SK-N-SH (cell line): ENCODE measurements around the gene HASPIN. TPM values are rescaled to one million over a fixed set of nuclear protein-coding genes. Genes with fewer than 3 reads are reported as not detected.

Experiments used
- CTCF ChIA-PET: fragments of 300-600, 350-600 bp; formaldehyde crosslinking; extraction: SDS; loops from one replicate; lab custom pipeline; 2021; lab: Yijun Ruan, JAX
- POLR2A ChIA-PET: fragments of 350-600 bp; sonication (Branson Sonifier 250); formaldehyde crosslinking; extraction: SDS; loops from one replicate; lab custom pipeline; 2020; ENCODE audit warnings: antibody characterized with exemption, inconsistent platforms; lab: Yijun Ruan, JAX
- DNase-seq: peaks from one replicate; pipeline ENCODE4 v3.0.0; 2012
- H2AFZ ChIP-seq: fragments of 200-600 bp; sonication (generic); 2 replicates; pipeline ENCODE4 v1.8.1; 2016; ENCODE audit warnings: antibody characterized with exemption, mild to moderate bottlenecking, low read depth
- H3F3A ChIP-seq: fragments of 200-600 bp; sonication (generic); replicated peaks from 2 replicates; pipeline ENCODE3; 2016; ENCODE audit warnings: antibody characterized with exemption, mild to moderate bottlenecking; ENCODE audit not compliant: insufficient read depth
- H3K27ac ChIP-seq, 2 experiments: fragments of 200-500 bp in 1 of 2; fragments of 200-600 bp in 1 of 2; sonication (Bioruptor generic) in 1 of 2; sonication (generic), shearing (Covaris generic) in 1 of 2; 2 replicates each; pipeline versions ENCODE4 v1.5.1 to v1.6.1; 2014 to 2016; ENCODE audit warnings: low read depth in 2 of 2, inconsistent platforms in 1 of 2, low read length in 1 of 2, mild to moderate bottlenecking in 1 of 2, mixed read lengths in 1 of 2
- H3K27me3 ChIP-seq: fragments of 200-600 bp; sonication (generic), shearing (Covaris generic); 2 replicates; pipeline ENCODE4 v1.6.1; 2016; ENCODE audit warnings: mixed run types; ENCODE audit not compliant: insufficient read depth
- H3K36me3 ChIP-seq, 2 experiments: fragments of 200-500 bp in 1 of 2; fragments of 200-600 bp in 1 of 2; sonication (Bioruptor generic) in 1 of 2; sonication (generic) in 1 of 2; replicated peaks in 1 of 2; 2 replicates each; pipeline versions ENCODE3 to v1.5.1; 2014 to 2016; ENCODE audit warnings: low read length in 1 of 2, mild to moderate bottlenecking in 1 of 2; ENCODE audit not compliant: insufficient read depth in 2 of 2, control insufficient read depth in 1 of 2
- H3K4me1 ChIP-seq, 2 experiments: fragments of 200-500 bp in 1 of 2; fragments of 200-600 bp in 1 of 2; sonication (Bioruptor generic) in 1 of 2; sonication (generic), shearing (Covaris generic) in 1 of 2; 2 replicates each; pipeline versions ENCODE4 v1.5.1 to v1.6.1; 2014 to 2016; ENCODE audit warnings: low read depth in 1 of 2, low read length in 1 of 2, mixed run types in 1 of 2; ENCODE audit not compliant: insufficient read depth in 2 of 2, control insufficient read depth in 1 of 2
- H3K4me2 ChIP-seq: fragments of 200-600 bp; sonication (generic), shearing (Covaris generic); 2 replicates; pipeline ENCODE4 v1.6.1; 2017; ENCODE audit warnings: mixed run types
- H3K4me3 ChIP-seq, 2 experiments: fragments of 200-500 bp in 1 of 2; fragments of 200-600 bp in 1 of 2; sonication (Bioruptor generic) in 1 of 2; sonication (generic), shearing (Covaris generic) in 1 of 2; 2 replicates each; pipeline versions ENCODE4 v1.5.1 to v1.8.1; 2014 to 2016; ENCODE audit warnings: low read depth in 2 of 2, inconsistent platforms in 1 of 2, low read length in 1 of 2, mild to moderate bottlenecking in 1 of 2, mixed read lengths in 1 of 2, moderate library complexity in 1 of 2
- H3K79me2 ChIP-seq: fragments of 200-600 bp; sonication (generic); 2 replicates; pipeline ENCODE4 v1.8.1; 2017; ENCODE audit warnings: mild to moderate bottlenecking; ENCODE audit not compliant: insufficient read depth
- H3K9ac ChIP-seq: fragments of 200-600 bp; sonication (generic); 2 replicates; pipeline ENCODE4 v1.6.1; 2017; ENCODE audit warnings: mixed run types
- H3K9me2 ChIP-seq: fragments of 200-600 bp; sonication (generic); 2 replicates; pipeline ENCODE4 v1.6.1; 2017; ENCODE audit warnings: mixed run types
- H3K9me3 ChIP-seq: fragments of 200-600 bp; sonication (generic); 2 replicates; pipeline ENCODE4 v1.6.1; 2017; ENCODE audit warnings: mixed run types, mild to moderate bottlenecking, moderate library complexity
- H4K20me1 ChIP-seq: fragments of 200-600 bp; sonication (generic); 2 replicates; pipeline ENCODE4 v1.6.1; 2017; ENCODE audit warnings: mild to moderate bottlenecking, mixed run types; ENCODE audit not compliant: insufficient read depth
- CHD2 ChIP-seq: fragments of 150-350 bp; IDR thresholded peaks from 2 replicates; pipeline ENCODE4 v1.6.1; 2018; ENCODE audit warnings: low read length; ENCODE audit not compliant: partially characterized antibody
- EZH2phosphoT487 ChIP-seq: fragments of 200-600 bp; sonication (generic); IDR thresholded peaks from 2 replicates; pipeline ENCODE4 v1.6.1; 2017; ENCODE audit warnings: low read depth, mixed run types, mild to moderate bottlenecking, antibody characterized with exemption, moderate library complexity, borderline replicate concordance
- FOXJ3 ChIP-seq: sonication (generic); formaldehyde crosslinking; IDR thresholded peaks from 2 replicates; pipeline ENCODE4 v1.5.1; 2020; ENCODE audit warnings: mild to moderate bottlenecking, missing genetic modification reagents
- MEF2A ChIP-seq: IDR thresholded peaks from 2 replicates; pipeline ENCODE4 v1.4.0; 2012; ENCODE audit warnings: low read depth, borderline replicate concordance
- NFIC ChIP-seq: IDR thresholded peaks from 2 replicates; pipeline ENCODE4 v1.4.0; 2012; ENCODE audit warnings: borderline replicate concordance
- PBX3 ChIP-seq: IDR thresholded peaks from 2 replicates; pipeline ENCODE4; 2012
- REST ChIP-seq: IDR thresholded peaks from 2 replicates; pipeline ENCODE4 v1.6.1; 2012; ENCODE audit warnings: mild to moderate bottlenecking, low read depth, low read length, moderate library complexity
- RFX5 ChIP-seq: IDR thresholded peaks from 2 replicates; pipeline ENCODE4 v1.6.1; 2012; ENCODE audit warnings: mild to moderate bottlenecking, improper control_type of control experiment, low read length
- SMC3 ChIP-seq: IDR thresholded peaks from 2 replicates; pipeline ENCODE4 v1.6.1; 2012; ENCODE audit warnings: low read depth, low read length, improper control_type of control experiment
- TEAD4 ChIP-seq: IDR thresholded peaks from 2 replicates; pipeline ENCODE4 v1.4.0; 2012; ENCODE audit warnings: mild to moderate bottlenecking, borderline replicate concordance; ENCODE audit not compliant: insufficient read depth
- WGBS: methylation state at CpG from one replicate; pipeline ENCODE4 v1.1.6; 2017; ENCODE audit warnings: low lambda C conversion rate; 5-methylcytosine and 5-hydroxymethylcytosine counted together
- polyA plus RNA-seq, 3 experiments: library from polyadenylated mRNA; depleted of rRNA; stranded (reverse); fragments of >200 nt; gene quantifications; 2 replicates each; pipeline ENCODE4 v1.2.3, GENCODE V29; 2012
- TF ChIP-seq, protein P1 (sequence below): fragments of 150-350 bp; IDR thresholded peaks from 2 replicates; pipeline ENCODE4 v1.6.1; 2016; ENCODE audit warnings: mild to moderate bottlenecking, low read depth, low read length
- TF ChIP-seq, protein P2 (sequence below): IDR thresholded peaks from 2 replicates; pipeline ENCODE4 v1.4.0; 2012; ENCODE audit warnings: low read depth, borderline replicate concordance
- TF ChIP-seq, protein P3 (sequence below): fragments of 150-350 bp; IDR thresholded peaks from 2 replicates; pipeline ENCODE4 v1.6.1; 2017; ENCODE audit warnings: antibody characterized with exemption, low read length, low read depth, borderline replicate concordance

The HASPIN gene
- polyA plus RNA-seq, 1 of the 3 experiments (the other 2 are of a cell fraction), result 1.4 TPM

- H3K9me3 ChIP-seq, result no peaks in the 10 kb centered on the region
- H2AFZ ChIP-seq, result no peak overlapping the region
- H3K27me3 ChIP-seq, result no peaks in the 10 kb centered on the region
- 83% methylated on average over 13 of the region's 13 CpGs for WGBS
- no peak overlapping the region for H3K4me3 ChIP-seq
- DNase-seq, result no peak
- H3K27ac ChIP-seq, result no peak overlapping the region
- CTCF ChIA-PET, result no interaction called here
- H3K9ac ChIP-seq, result no peak overlapping the region
- H3K36me3 ChIP-seq, result peaks cover 25 to 29% of the 10 kb centered on the region in 2 experiments
- H3F3A ChIP-seq, result peaks cover 5% of the 10 kb centered on the region
- POLR2A ChIA-PET, result no interaction called here
- H3K79me2 ChIP-seq, result no peaks in the 10 kb centered on the region
- no peak for TF ChIP-seq EZH2phosphoT487
- TF ChIP-seq, protein P1, sequence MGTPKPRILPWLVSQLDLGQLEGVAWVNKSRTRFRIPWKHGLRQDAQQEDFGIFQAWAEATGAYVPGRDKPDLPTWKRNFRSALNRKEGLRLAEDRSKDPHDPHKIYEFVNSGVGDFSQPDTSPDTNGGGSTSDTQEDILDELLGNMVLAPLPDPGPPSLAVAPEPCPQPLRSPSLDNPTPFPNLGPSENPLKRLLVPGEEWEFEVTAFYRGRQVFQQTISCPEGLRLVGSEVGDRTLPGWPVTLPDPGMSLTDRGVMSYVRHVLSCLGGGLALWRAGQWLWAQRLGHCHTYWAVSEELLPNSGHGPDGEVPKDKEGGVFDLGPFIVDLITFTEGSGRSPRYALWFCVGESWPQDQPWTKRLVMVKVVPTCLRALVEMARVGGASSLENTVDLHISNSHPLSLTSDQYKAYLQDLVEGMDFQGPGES, result no peak
- no peak for TF ChIP-seq PBX3
- TF ChIP-seq NFIC, result no peak
- no peak for TF ChIP-seq MEF2A
- no peak for TF ChIP-seq TEAD4
- TF ChIP-seq REST, result no peak
- TF ChIP-seq, protein P2, sequence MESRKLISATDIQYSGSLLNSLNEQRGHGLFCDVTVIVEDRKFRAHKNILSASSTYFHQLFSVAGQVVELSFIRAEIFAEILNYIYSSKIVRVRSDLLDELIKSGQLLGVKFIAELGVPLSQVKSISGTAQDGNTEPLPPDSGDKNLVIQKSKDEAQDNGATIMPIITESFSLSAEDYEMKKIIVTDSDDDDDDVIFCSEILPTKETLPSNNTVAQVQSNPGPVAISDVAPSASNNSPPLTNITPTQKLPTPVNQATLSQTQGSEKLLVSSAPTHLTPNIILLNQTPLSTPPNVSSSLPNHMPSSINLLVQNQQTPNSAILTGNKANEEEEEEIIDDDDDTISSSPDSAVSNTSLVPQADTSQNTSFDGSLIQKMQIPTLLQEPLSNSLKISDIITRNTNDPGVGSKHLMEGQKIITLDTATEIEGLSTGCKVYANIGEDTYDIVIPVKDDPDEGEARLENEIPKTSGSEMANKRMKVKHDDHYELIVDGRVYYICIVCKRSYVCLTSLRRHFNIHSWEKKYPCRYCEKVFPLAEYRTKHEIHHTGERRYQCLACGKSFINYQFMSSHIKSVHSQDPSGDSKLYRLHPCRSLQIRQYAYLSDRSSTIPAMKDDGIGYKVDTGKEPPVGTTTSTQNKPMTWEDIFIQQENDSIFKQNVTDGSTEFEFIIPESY, result no peak
- TF ChIP-seq FOXJ3 (CRISPR knock-in tag), result no peak
- TF ChIP-seq RFX5, result no peak
- TF ChIP-seq, protein P3, sequence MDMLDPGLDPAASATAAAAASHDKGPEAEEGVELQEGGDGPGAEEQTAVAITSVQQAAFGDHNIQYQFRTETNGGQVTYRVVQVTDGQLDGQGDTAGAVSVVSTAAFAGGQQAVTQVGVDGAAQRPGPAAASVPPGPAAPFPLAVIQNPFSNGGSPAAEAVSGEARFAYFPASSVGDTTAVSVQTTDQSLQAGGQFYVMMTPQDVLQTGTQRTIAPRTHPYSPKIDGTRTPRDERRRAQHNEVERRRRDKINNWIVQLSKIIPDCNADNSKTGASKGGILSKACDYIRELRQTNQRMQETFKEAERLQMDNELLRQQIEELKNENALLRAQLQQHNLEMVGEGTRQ, result no peak
- no peak for TF ChIP-seq SMC3
- no peak for TF ChIP-seq CHD2
- no peaks in the 10 kb centered on the region for H3K9me2 ChIP-seq
- H4K20me1 ChIP-seq, result no peaks in the 10 kb centered on the region
- 0 out of 4 replicates have a peak, but pooled peaks cover 0 to 4% of the 10 kb centered on the region in 2 experiments for H3K4me1 ChIP-seq
- no peak overlapping the region for H3K4me2 ChIP-seq
These were observed 10.8 kb upstream of the HASPIN start for GRCh38 chr17:3712811-3713463.
